ENCODE results near the gene TNS3.

Gene TNS3

GRCh38 chr7:47378728-47379395, 203.0 kb downstream of the TNS3 start:
- no peak for DNase-seq

- DNase-seq = no peak
These were observed 204.2 kb downstream of the TNS3 start for GRCh38 chr7:47377741-47378140.

GRCh38 chr7:47376991-47377616, 204.8 kb downstream of the TNS3 start:
- no peak for DNase-seq

- DNase-seq = no peak
These were observed 206.6 kb downstream of the TNS3 start for GRCh38 chr7:47375121-47375938.

- DNase-seq = no peak
These were observed 207.4 kb downstream of the TNS3 start for GRCh38 chr7:47374538-47374937.

- DNase-seq = no peak
These were observed 207.9 kb downstream of the TNS3 start for GRCh38 chr7:47373871-47374451.

- peak; percentile 47 for DNase-seq
These were observed 210.1 kb downstream of the TNS3 start for GRCh38 chr7:47371733-47372368.

GRCh38 chr7:47371317-47371716, 210.6 kb downstream of the TNS3 start:
- DNase-seq = no peak

GRCh38 chr7:47370461-47371042, 211.4 kb downstream of the TNS3 start:
- no peak for DNase-seq

GRCh38 chr7:47369736-47370135, 212.2 kb downstream of the TNS3 start:
- DNase-seq = no peak

- no peak for DNase-seq
These were observed 213.6 kb downstream of the TNS3 start for GRCh38 chr7:47368190-47368812.

- DNase-seq = no peak
These were observed 214.5 kb downstream of the TNS3 start for GRCh38 chr7:47367369-47367768.

- no peak for DNase-seq
These were observed 215.0 kb downstream of the TNS3 start for GRCh38 chr7:47366960-47367359.

GRCh38 chr7:47366211-47366610, 215.7 kb downstream of the TNS3 start:
- no peak for DNase-seq

- no peak for DNase-seq
These were observed 218.9 kb downstream of the TNS3 start for GRCh38 chr7:47362984-47363383.

GRCh38 chr7:47361746-47362215, 220.1 kb downstream of the TNS3 start:
- DNase-seq = no peak

- no peak for DNase-seq
These were observed 220.7 kb downstream of the TNS3 start for GRCh38 chr7:47361236-47361635.

- no peak for DNase-seq
These were observed 221.5 kb downstream of the TNS3 start for GRCh38 chr7:47360301-47360900.

- DNase-seq = no peak
These were observed 222.8 kb downstream of the TNS3 start for GRCh38 chr7:47358944-47359588.

- no peak for DNase-seq
These were observed 223.6 kb downstream of the TNS3 start for GRCh38 chr7:47358357-47358756.

GRCh38 chr7:47357863-47358262, 224.0 kb downstream of the TNS3 start:
- DNase-seq = no peak

Measured in OCI-M1 (cell line).